ENCODE data around the gene HOXB1.

- no peak for TF ChIP-seq CTCF (IDR thresholded peaks at IDR 0.05)
- no peak for TF ChIP-seq POLR2A (IDR thresholded peaks at IDR 0.05)
Observed at GRCh38 chr17:48515925-48516900, 14.6 kb downstream of the HOXB1 start.
